Cardiac muscle cell (in vitro differentiated cells and primary cell): ENCODE measurements around the gene MUC5B. TPM values are rescaled to one million over a fixed set of nuclear protein-coding genes. Genes with fewer than 3 reads are reported as not detected.
"Not testable (repeated sequence)": the region's sequence is repeated elsewhere in the genome, so short reads cannot be mapped to it uniquely, and the experiment has no call there.

Experiments used
- DNase-seq, 2 donors: peaks; one replicate each; pipeline versions ENCODE4 v3.0.0 to v3.0.0-alpha.2; 2010 to 2017; ENCODE audit warnings: low read depth in 1 of 2, low spot score in 1 of 2
- H3K27ac ChIP-seq: fragments of 200-600 bp; sonication (generic); 2 replicates; pipeline ENCODE4 v1.5.1; 2016
- H3K27me3 ChIP-seq: fragments of 200-600 bp; sonication (generic); 2 replicates; pipeline ENCODE4 v1.6.0; 2016; ENCODE audit warnings: control low read depth
- H3K36me3 ChIP-seq: fragments of 200-600 bp; sonication (generic); 2 replicates; pipeline ENCODE4 v1.5.1; 2016; ENCODE audit warnings: control low read depth
- H3K4me1 ChIP-seq: fragments of 200-600 bp; sonication (generic); 2 replicates; pipeline ENCODE4 v1.8.1; 2017; ENCODE audit warnings: low read depth, mild to moderate bottlenecking, mixed run types
- H3K4me3 ChIP-seq: fragments of 200-600 bp; sonication (generic); 2 replicates; pipeline ENCODE4 v1.5.1; 2016; ENCODE audit warnings: mild to moderate bottlenecking
- H3K9me3 ChIP-seq: fragments of 200-600 bp; sonication (generic); 2 replicates; pipeline ENCODE4 v1.5.1; 2017; ENCODE audit warnings: low read depth, mild to moderate bottlenecking, control low read depth
- polyA plus RNA-seq: library from polyadenylated mRNA; unstranded; fragments of >200 nt; fragmentation: Nextera tagmentation; extraction: Ambion mirVana; gene quantifications from 2 replicates; pipeline ENCODE4 v1.2.1, GENCODE V29; 2016
- total RNA-seq: library from RNA; depleted of rRNA; stranded (reverse); fragments of >200 nt; gene quantifications from 2 replicates; pipeline ENCODE4 v1.2.3, GENCODE V29; 2016
- TF ChIP-seq, protein P1 (sequence below): IDR thresholded peaks from 2 replicates; pipeline ENCODE4 v1.5.1; 2012; ENCODE audit warnings: low read depth, mild to moderate bottlenecking, low read length

Gene MUC5B, protein sequence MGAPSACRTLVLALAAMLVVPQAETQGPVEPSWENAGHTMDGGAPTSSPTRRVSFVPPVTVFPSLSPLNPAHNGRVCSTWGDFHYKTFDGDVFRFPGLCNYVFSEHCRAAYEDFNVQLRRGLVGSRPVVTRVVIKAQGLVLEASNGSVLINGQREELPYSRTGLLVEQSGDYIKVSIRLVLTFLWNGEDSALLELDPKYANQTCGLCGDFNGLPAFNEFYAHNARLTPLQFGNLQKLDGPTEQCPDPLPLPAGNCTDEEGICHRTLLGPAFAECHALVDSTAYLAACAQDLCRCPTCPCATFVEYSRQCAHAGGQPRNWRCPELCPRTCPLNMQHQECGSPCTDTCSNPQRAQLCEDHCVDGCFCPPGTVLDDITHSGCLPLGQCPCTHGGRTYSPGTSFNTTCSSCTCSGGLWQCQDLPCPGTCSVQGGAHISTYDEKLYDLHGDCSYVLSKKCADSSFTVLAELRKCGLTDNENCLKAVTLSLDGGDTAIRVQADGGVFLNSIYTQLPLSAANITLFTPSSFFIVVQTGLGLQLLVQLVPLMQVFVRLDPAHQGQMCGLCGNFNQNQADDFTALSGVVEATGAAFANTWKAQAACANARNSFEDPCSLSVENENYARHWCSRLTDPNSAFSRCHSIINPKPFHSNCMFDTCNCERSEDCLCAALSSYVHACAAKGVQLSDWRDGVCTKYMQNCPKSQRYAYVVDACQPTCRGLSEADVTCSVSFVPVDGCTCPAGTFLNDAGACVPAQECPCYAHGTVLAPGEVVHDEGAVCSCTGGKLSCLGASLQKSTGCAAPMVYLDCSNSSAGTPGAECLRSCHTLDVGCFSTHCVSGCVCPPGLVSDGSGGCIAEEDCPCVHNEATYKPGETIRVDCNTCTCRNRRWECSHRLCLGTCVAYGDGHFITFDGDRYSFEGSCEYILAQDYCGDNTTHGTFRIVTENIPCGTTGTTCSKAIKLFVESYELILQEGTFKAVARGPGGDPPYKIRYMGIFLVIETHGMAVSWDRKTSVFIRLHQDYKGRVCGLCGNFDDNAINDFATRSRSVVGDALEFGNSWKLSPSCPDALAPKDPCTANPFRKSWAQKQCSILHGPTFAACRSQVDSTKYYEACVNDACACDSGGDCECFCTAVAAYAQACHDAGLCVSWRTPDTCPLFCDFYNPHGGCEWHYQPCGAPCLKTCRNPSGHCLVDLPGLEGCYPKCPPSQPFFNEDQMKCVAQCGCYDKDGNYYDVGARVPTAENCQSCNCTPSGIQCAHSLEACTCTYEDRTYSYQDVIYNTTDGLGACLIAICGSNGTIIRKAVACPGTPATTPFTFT (N-terminal part only)
- total RNA-seq (not detected in 2 replicates), polyA plus RNA-seq (not detected in 2 replicates)

DNA sequence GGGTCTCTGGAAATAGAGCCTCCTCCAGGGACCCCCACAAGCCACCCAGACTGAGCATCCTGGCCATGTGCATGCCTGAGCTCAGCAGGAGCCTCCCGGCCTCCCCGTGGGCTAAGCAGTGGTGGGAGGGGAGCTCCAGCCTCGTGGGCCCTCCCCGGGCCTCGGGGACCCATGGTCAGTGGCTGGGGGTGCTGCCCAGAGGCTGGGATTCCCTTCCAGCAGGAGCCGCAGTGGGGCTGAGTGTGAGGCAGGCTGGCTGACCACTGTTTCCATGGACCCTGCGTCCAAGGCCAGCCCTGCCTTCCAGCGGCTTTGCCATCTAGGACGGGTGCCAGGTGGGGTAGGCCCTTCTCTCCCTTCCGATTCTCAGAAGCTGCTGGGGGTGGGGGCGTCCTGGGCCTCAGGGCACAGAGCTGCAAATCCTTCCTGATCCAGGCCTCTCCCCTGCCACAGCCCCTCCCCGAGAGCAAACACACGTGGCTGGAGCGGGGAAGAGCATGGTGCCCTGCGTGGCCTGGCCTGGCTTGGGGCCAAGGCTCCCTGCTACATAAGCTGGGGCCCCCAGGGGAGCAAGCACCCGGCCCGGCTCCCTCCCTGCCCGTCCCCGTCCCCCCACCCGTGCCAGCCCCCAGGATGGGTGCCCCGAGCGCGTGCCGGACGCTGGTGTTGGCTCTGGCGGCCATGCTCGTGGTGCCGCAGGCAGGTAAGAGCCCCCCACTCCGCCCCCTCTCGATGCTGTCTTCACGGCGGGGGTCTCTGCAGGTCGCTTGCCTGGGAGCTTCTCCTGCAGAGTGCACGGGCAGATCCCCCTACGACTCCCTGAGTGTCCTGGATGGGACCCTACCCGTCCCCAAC, at the start of gene MUC5B:
MUC5B (plus strand) TSS at position 576 of the 855 bp plus-strand sequence; CDS start at position 634, 58 bp downstream.
- Histone ChIP-seq H3K27me3 (no peaks in the 10 kb centered on the region), H3K36me3 (no peaks in the 10 kb centered on the region), H3K4me3 (no peak within 1 kb of the TSS), H3K9me3 (no peaks in the 10 kb centered on the region), H3K4me1 (no peaks in the 10 kb centered on the region), H3K27ac (no peak within 1 kb of the TSS)
- DNase-seq, result peak in 1 of 2 donors; percentile 12
- TF ChIP-seq, protein P1, sequence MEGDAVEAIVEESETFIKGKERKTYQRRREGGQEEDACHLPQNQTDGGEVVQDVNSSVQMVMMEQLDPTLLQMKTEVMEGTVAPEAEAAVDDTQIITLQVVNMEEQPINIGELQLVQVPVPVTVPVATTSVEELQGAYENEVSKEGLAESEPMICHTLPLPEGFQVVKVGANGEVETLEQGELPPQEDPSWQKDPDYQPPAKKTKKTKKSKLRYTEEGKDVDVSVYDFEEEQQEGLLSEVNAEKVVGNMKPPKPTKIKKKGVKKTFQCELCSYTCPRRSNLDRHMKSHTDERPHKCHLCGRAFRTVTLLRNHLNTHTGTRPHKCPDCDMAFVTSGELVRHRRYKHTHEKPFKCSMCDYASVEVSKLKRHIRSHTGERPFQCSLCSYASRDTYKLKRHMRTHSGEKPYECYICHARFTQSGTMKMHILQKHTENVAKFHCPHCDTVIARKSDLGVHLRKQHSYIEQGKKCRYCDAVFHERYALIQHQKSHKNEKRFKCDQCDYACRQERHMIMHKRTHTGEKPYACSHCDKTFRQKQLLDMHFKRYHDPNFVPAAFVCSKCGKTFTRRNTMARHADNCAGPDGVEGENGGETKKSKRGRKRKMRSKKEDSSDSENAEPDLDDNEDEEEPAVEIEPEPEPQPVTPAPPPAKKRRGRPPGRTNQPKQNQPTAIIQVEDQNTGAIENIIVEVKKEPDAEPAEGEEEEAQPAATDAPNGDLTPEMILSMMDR, result no peak

DNA sequence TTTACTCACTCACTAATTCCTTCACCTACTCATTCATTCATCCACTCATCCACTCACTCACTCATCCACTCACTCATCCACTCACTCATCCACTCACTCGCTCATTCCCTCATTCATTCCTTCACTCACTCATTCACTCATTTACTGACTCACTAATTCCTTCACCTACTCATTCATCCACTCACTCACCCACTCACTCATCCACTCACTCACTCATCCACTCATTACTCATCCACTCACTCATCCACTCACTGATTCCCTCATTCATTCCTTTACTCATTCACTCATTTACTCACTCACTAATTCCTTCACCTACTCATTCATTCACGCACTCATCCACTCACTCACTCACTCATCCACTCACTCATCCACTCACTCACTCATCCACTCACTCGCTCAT, 49.5 kb upstream of the MUC5B start:
- H3K4me1 ChIP-seq, H3K27me3 ChIP-seq, DNase-seq, H3K4me3 ChIP-seq, H3K9me3 ChIP-seq, H3K36me3 ChIP-seq, H3K27ac ChIP-seq: not testable (repeated sequence)

DNA sequence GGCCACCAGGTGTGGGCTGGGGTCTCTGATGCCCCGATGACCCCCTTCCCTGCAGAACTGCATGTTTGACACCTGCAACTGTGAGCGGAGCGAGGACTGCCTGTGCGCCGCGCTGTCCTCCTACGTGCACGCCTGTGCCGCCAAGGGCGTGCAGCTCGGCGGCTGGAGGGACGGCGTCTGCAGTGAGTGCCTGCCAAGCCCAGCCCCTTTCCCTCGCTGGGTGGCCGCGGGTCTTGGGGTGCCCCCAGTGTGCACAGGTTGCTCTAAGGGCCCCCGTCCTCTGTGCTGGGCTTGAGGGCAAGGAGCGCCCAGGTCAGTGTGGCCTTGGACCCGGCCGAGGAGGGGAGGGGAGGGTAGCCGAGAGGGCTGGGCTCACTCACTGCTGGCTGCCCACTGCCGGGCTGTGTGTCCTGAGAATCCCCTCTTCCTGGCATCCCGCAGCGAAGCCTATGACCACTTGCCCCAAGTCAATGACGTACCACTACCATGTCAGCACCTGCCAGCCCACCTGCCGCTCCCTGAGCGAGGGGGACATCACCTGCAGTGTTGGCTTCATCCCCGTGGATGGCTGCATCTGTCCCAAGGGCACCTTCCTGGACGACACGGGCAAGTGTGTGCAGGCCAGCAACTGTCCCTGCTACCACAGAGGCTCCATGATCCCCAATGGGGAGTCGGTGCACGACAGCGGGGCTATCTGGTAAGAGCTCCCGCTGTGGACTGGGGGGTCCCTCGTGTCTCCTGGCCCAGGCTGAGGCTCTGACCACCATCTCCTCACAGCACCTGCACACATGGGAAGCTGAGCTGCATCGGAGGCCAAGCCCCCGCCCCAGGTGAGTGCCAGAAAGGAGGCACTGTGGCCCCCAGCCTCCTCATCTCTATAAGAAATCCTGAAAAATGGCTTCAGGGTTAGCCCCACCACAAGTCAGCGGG, 48.2 kb upstream of the MUC5B start:
- H3K4me3 ChIP-seq, result no peak overlapping the region
- H3K27me3 ChIP-seq, result no peaks in the 10 kb centered on the region
- no peaks in the 10 kb centered on the region for H3K36me3 ChIP-seq
- no peak for DNase-seq
- TF ChIP-seq, protein P1, result no peak
- no peaks in the 10 kb centered on the region for H3K4me1 ChIP-seq
- H3K9me3 ChIP-seq, result no peaks in the 10 kb centered on the region
- H3K27ac ChIP-seq, result no peak overlapping the region

DNA sequence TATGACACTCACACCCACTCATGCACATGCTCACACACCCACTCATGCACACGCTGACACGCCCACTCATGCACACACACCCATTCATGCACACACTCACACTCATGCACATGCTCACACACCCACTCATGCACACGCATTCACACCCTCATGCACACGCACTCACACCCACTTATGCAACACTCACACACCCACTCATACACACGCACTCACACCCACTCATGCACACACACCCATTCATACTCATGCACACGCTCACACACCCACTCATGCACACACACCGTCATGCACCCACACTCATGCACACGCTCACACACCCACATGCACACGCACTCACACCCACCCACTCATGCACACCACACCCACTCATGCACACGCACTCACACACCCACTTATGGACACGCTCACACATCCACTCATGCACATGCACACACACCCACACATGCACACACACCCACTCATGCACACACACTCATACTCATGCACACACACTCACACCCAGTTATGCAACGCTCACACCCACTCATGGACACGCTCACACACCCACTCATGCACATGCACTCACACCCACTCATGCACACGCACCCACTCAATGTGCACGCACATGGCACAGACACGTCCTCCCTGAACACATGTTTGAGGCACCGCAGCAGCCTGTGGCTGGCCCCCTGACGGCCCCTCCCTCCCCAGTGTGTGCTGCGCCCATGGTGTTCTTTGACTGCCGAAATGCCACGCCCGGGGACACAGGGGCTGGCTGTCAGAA, 47.2 kb upstream of the MUC5B start:
- Histone ChIP-seq H3K9me3 (no peaks in the 10 kb centered on the region), H3K4me1 (no peaks in the 10 kb centered on the region)
- no peak for DNase-seq

More for the DNA sequence above, 47.2 kb upstream of the MUC5B start:
- TF ChIP-seq, protein P1, result no peak
- H3K4me3 ChIP-seq, result no peak overlapping the region
- no peaks in the 10 kb centered on the region for H3K36me3 ChIP-seq
- no peaks in the 10 kb centered on the region for H3K27me3 ChIP-seq
- H3K27ac ChIP-seq, result no peak overlapping the region
